GM21825 (cell line): ENCODE measurements around the gene TBC1D23.
"Not testable (repeated sequence)": the region's sequence is repeated elsewhere in the genome, so short reads cannot be mapped to it uniquely, and the experiment has no call there.

ENCODE experiments used
- ATAC-seq: cut with Tn5 transposase; IDR thresholded peaks from one replicate; pipeline ENCODE4 v1.9.1; 2021; ENCODE audit warnings: mild to moderate bottlenecking, moderate library complexity; ENCODE audit not compliant: unreplicated experiment

Gene TBC1D23

DNA sequence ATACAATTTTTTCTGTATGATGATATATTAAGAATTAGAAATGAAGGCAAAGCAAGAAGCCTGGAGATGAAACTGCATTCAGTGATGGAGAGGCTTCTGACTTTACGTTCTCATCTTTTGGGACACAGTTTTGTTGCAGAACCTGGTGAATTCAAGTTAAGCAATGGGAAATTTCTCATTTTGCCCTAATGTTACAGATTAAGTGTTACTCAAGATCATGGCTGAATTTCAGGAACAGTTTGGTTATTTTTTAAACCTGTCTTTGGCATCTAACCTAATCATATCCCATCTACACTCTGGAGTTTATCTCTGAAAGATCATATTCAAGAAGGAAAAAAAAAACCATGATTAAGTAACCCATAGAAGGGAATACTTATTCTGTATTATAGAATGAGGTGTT lies 79.7 kb downstream of the TBC1D23 start:
- no peak for ATAC-seq

DNA sequence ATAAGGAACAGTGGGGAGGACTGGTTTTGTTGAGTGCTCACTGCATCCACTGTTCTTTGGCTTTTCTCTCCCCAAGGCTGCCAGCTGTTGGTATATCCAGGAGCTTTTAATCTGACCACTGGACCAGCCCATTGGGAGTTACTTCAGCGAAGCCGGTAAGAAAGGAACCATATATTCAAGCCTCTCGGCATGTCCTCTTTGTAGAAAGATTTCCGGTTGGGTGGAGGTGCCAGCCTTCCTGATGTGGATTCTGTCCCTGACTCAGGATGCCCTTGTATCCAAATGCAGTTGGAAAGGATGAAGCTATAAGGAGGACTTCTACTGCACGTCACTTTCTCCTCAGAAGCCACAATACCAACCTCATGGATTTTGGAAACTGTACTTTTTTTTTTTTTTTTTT lies 87.9 kb downstream of the TBC1D23 start:
- ATAC-seq, result no peak

DNA sequence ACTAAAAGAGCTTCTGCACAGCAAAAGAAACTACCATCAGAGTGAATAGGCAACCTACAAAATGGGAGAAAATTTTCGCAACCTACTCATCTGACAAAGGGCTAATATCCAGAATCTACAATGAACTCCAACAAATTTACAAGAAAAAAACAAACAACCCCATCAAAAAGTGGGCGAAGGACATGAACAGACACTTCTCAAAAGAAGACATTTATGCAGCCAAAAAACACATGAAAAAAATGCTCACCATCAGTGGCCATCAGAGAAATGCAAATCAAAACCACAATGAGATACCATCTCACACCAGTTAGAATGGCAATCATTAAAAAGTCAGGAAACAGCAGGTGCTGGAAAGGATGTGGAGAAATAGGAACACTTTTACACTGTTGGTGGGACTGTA lies 91.0 kb downstream of the TBC1D23 start:
- not testable (repeated sequence) for ATAC-seq

DNA sequence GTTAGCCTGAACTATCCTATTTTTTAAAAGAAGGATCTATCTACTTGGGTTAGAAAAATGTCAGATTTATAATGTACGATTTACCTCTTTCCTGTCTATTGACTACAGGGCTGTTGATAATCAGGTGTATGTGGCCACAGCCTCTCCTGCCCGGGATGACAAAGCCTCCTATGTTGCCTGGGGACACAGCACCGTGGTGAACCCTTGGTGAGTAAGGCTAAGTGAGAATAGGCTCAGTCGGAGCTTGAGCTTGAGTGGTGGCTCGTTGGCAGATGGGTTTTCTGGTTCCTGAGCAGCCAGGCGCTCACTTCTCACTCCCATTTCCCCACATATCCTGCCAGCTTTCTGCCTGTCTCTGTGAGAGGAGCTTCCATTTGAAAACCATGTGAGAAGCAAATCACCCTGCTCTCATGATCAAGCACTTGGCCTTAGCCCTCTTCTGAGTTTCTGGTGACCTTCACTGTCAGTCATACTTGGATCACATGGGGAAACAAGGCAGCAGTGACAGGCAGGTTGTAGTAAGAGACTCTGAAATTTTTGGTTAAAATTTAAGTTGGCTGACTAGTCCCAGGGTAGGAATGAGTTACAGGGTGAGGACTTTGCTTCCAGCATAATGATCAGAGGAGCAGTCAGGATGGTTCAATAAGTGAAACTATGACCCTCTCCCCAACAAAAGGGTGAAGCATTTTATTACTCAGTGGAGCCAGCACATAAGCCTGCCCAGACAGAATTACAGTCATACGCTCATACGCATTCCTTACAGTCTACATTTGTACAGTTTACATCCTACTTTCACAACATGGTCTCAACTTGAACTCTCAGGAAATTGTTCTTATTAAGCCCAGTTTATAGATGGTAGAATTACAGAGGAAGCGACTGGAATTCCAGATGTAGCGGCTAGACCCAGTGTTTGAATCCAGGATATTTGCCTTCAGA lies 91.8 kb downstream of the TBC1D23 start:
- no peak for ATAC-seq

DNA sequence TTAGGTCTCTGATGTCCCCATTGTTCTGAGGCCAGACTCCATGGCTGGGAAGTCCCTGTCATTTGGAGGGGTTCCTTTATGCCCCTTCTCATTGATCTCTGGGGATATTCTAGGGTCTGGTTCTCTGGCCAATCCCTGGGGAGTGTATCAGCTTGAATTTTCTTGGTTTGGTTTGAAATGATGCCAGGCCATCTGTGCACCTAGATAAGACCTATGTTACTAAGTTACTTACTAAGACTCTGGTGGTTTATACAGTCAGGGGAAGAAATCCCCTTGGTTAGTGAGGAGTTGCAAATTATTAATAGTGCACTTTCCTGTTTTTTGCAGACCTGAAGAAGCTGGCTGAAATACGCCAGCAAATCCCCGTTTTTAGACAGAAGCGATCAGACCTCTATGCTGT lies 94.1 kb downstream of the TBC1D23 start:
- peak; percentile 59 for ATAC-seq

DNA sequence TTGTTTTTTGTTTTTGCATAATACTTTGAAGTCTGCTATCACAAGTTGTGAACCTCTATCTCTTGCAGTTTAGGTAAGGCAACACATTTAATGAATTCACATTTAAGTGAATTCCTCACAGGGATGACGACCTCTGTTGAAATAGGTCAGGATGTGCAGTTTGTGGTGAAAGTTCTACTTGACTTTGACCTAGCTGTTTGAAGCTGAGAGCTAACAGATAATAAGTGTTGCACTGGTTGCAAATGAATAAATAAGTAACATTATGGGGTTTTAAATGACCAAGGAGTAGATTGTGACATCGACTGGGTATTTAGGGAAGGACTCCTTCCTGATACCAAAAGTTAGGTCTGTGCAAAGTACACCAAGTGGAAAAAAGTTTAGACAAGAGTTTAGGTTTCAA lies 97.6 kb downstream of the TBC1D23 start:
- ATAC-seq, result no peak

DNA sequence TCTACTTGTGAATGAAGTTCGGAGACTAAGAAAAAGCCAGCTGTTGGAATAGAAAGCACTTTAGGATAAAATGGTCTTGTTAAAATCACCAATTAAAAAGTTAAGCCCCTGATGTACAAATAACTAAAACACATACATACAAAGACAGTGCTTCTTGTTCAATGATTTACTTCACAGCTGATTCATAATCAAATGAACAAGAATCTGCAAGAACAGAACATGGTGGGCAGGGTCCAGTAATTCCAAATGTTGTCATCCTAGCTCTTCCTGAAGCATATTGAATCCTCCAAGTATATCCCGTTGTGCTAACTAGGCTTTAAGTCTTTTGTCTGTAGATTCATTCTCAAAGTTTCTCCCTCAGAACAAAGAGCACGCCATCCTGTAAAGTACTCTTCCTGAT lies 98.2 kb downstream of the TBC1D23 start:
- ATAC-seq, result no peak

DNA sequence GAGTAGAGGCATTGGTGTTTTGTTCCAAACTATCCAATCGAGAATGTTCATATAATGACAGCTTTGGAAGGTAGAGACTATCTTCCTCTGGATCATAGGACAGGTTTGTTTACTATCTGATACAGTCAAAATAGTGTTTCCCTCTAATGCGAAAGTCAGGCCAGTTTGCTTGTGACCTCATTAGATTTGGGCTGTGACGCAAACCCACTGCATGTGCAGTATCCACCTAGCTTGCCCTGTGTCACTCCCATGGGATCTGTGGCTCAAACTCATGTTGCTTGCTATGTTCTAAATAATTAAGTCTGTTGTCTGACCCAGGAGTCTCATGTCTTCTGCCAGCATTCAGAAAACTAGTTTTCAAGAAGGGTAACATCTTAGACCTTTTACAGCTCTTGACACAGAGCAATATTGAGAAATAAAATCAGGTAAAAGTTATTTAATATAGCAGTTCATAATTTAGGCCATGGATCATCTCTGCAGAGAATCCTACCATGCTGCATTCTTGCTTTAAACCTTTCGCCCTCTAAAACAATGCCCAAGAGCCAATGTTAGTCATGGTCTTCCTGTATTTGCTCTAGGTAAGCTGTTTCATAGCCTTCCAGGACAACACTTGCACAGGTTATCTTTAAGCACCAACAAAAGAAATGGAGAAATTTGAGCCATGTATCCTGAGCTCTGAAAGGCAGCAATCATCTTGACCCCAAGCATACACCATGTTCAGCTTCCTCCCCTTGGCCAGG lies 100.1 kb downstream of the TBC1D23 start:
- ATAC-seq, result no peak

DNA sequence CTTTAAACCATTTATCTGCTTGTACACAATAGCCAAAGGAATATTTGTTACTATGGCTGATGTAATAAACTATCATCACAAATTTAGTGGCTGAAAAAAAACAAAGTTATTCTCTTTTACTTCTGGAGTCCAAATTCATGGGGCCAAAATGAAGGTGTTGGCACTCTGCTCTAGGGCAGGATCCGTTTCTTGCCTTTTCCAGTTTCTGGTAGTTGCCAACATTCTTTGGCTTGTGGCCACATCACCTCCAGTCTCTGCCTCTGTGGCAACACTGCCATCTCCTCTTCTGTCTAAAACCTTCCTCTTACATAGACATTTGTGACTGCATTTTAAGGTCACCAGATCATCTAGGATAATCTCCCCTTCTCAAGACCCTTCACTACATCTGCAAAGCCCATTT lies 101.1 kb downstream of the TBC1D23 start:
- ATAC-seq, result no peak

DNA sequence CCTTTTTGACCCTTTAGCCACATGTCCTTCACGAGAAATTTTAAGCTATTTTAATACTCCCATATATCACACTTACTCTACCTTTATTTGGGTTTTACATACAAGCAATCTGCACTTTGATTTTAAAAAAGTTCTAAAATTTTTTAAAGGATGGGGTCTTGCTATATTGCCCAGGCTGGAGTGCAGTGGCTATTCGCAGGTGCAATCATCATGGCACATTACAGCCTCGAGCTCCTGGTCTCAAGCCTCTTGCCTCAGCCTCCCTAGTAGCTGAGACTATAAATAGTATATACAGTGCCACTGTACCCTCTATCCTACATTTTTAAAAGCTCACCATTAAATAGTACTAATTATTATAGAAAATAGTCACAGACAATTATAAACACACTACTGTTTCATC lies 103.6 kb downstream of the TBC1D23 start:
- ATAC-seq, result no peak

DNA sequence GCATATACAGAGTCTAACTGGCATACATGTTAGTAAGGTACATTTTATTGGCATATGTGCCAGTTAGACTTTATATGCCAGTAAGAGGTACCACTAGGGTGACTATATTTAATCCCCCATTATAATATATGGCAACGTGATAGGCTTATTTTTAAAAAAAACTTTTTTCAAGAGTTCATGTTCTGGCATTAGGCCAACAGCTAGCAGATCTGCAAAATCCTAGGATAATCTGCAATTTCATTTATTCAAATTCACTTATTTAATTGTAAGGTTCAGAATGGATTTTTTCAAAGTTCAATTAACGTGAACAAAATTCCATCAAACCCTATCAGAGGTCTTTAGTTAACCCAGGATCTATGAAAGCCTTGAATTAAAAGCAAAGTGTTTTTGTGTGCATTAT lies 105.6 kb downstream of the TBC1D23 start:
- ATAC-seq, result no peak

DNA sequence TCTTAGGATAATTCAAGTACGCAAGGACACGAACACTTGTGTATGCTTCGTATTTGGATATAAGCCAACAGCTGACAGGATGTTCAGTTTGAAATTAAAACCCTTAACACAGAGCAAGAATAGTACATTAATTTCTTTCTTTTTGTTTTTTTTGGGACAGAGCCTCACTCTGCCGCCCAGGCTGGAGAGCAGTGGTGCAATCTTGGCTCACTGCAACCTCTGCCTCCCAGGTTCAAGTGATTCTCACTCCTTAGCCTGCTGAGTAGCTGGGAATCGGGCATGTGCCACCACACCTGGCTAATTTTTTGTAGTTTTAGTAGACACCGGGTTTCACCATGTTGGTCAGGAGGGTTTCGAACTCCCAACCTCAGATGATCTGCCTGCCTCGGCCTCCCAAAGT lies 107.6 kb downstream of the TBC1D23 start:
- ATAC-seq, result no peak

DNA sequence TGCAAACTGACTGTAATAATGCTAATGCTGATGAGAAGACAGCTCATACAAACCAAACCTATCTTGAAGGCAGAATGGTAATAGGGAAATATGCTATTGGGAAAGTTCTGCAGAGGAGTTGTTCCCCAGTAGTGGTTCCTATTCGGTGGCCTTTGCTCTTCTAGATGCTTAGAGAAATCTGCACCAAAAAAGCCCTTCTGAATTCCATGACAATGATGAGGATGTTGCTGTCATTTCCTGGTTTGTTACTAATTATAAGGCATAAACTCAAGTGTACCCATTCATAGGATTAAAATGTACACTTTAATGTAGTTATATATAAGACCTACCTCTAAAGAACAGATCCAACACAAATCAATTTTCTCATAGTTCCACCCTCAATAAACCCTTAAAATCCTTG lies 110.0 kb downstream of the TBC1D23 start:
- ATAC-seq, result no peak

DNA sequence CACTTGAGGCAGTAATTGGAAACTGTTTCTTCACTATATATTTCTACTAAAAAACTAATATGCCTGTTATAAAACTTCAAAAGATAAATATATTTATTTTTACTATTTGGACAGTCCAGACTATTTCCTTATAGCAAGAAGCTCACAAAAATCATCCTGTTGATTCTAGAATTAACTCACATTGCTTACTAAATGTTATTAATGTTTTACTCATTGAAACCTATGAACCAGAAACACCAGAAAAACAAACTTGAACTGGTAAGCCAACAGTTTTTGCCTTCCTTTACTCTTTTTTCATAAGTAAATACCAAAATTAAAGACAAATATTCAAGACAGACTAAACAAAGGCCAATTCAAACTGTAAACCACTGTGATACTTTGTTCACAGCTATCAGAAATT lies 113.7 kb downstream of the TBC1D23 start:
- ATAC-seq, result no peak
